HEK293 (cell line): ENCODE results near the gene BDP1.

Experiments
- OSR2 ChIP-seq: fragments of 450-650 bp; formaldehyde crosslinking; IDR thresholded peaks from 2 replicates; pipeline ENCODE4 v1.5.1; 2016; ENCODE audit warnings: missing biosample characterization, missing genetic modification characterization
- OVOL3 ChIP-seq: fragments of 450-650 bp; formaldehyde crosslinking; IDR thresholded peaks from 2 replicates; pipeline ENCODE4 v1.5.1; 2016; ENCODE audit warnings: missing biosample characterization, missing genetic modification characterization
- ZBTB7A ChIP-seq: fragments of 450-650 bp; formaldehyde crosslinking; IDR thresholded peaks from 2 replicates; pipeline ENCODE4 v1.5.1; 2016; ENCODE audit warnings: low read depth, missing biosample characterization, missing genetic modification characterization
- ZNF169 ChIP-seq: fragments of 450-650 bp; formaldehyde crosslinking; IDR thresholded peaks from 2 replicates; pipeline ENCODE4 v1.5.1; 2016; ENCODE audit warnings: missing biosample characterization, missing genetic modification characterization
- ZNF24 ChIP-seq: fragments of 450-650 bp; formaldehyde crosslinking; IDR thresholded peaks from 2 replicates; pipeline ENCODE4 v1.5.1; 2016; ENCODE audit warnings: missing biosample characterization, missing genetic modification characterization
- ZNF324 ChIP-seq: fragments of 450-650 bp; formaldehyde crosslinking; IDR thresholded peaks from 2 replicates; pipeline ENCODE4 v1.5.1; 2016; ENCODE audit warnings: missing biosample characterization, missing genetic modification characterization
- ZNF670 ChIP-seq: fragments of 450-650 bp; formaldehyde crosslinking; IDR thresholded peaks from 2 replicates; pipeline ENCODE4 v1.5.1; 2016; ENCODE audit warnings: missing biosample characterization, missing genetic modification characterization, low read depth
- ZNF704 ChIP-seq: fragments of 450-650 bp; formaldehyde crosslinking; IDR thresholded peaks from 2 replicates; pipeline ENCODE4 v1.5.1; 2016; ENCODE audit warnings: missing biosample characterization, missing genetic modification characterization
- ZNF747 ChIP-seq: fragments of 450-650 bp; formaldehyde crosslinking; IDR thresholded peaks from 2 replicates; pipeline ENCODE4 v1.5.1; 2016; ENCODE audit warnings: missing biosample characterization, missing genetic modification characterization
- ZSCAN30 ChIP-seq: fragments of 450-650 bp; IDR thresholded peaks from 2 replicates; pipeline ENCODE4 v1.5.1; 2018; ENCODE audit warnings: missing biosample characterization, mild to moderate bottlenecking, missing genetic modification characterization, moderate library complexity
- TF ChIP-seq, protein P1 (sequence below): fragments of 450-650 bp; formaldehyde crosslinking; IDR thresholded peaks from 2 replicates; pipeline ENCODE4 v1.5.1; 2016; ENCODE audit warnings: missing biosample characterization, missing genetic modification characterization
- TF ChIP-seq, protein P2 (sequence below): fragments of 450-650 bp; formaldehyde crosslinking; conservative IDR thresholded peaks from 2 replicates; pipeline ENCODE4 v1.5.1; 2016; ENCODE audit warnings: low read depth, missing biosample characterization, missing genetic modification characterization

DNA sequence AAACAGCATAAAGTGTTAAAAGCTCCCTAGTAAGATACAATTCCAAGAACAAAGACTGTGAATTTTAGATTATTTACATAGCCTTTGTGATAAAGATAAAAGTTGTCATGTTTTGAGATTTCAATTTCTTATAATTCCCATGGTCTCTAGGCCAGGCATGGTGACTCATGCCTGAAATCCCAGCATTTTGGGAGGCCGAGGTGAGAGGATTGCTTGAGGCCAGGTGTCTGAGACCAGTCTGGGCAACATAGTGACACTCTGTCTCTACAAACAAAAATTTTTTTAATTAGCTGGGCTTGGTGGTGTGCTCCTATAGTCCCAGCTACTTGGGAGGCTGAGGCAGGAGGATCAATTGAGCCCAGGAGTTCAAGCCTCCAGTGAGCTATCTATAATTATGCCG lies 48.1 kb downstream of the BDP1 start:
- TF ChIP-seq, protein P1, sequence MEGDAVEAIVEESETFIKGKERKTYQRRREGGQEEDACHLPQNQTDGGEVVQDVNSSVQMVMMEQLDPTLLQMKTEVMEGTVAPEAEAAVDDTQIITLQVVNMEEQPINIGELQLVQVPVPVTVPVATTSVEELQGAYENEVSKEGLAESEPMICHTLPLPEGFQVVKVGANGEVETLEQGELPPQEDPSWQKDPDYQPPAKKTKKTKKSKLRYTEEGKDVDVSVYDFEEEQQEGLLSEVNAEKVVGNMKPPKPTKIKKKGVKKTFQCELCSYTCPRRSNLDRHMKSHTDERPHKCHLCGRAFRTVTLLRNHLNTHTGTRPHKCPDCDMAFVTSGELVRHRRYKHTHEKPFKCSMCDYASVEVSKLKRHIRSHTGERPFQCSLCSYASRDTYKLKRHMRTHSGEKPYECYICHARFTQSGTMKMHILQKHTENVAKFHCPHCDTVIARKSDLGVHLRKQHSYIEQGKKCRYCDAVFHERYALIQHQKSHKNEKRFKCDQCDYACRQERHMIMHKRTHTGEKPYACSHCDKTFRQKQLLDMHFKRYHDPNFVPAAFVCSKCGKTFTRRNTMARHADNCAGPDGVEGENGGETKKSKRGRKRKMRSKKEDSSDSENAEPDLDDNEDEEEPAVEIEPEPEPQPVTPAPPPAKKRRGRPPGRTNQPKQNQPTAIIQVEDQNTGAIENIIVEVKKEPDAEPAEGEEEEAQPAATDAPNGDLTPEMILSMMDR (tag by site-specific recombination) = no peak
- TF ChIP-seq ZNF324 (tag by site-specific recombination) (no peak), ZNF24 (tag by site-specific recombination) (no peak), ZNF747 (tag by site-specific recombination) (no peak), ZBTB7A (tag by site-specific recombination) (no peak), ZNF670 (tag by site-specific recombination) (no peak), OVOL3 (tag by site-specific recombination) (no peak), ZSCAN30 (tag by site-specific recombination) (no peak), ZNF169 (tag by site-specific recombination) (no peak), OSR2 (tag by site-specific recombination) (no peak), ZNF704 (tag by site-specific recombination) (no peak)
- TF ChIP-seq, protein P2, sequence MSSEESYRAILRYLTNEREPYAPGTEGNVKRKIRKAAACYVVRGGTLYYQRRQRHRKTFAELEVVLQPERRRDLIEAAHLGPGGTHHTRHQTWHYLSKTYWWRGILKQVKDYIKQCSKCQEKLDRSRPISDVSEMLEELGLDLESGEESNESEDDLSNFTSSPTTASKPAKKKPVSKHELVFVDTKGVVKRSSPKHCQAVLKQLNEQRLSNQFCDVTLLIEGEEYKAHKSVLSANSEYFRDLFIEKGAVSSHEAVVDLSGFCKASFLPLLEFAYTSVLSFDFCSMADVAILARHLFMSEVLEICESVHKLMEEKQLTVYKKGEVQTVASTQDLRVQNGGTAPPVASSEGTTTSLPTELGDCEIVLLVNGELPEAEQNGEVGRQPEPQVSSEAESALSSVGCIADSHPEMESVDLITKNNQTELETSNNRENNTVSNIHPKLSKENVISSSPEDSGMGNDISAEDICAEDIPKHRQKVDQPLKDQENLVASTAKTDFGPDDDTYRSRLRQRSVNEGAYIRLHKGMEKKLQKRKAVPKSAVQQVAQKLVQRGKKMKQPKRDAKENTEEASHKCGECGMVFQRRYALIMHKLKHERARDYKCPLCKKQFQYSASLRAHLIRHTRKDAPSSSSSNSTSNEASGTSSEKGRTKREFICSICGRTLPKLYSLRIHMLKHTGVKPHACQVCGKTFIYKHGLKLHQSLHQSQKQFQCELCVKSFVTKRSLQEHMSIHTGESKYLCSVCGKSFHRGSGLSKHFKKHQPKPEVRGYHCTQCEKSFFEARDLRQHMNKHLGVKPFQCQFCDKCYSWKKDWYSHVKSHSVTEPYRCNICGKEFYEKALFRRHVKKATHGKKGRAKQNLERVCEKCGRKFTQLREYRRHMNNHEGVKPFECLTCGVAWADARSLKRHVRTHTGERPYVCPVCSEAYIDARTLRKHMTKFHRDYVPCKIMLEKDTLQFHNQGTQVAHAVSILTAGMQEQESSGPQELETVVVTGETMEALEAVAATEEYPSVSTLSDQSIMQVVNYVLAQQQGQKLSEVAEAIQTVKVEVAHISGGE (tag by site-specific recombination) = no peak
